Measurements from ENCODE around the gene SLC22A23.

Gene SLC22A23

DNA sequence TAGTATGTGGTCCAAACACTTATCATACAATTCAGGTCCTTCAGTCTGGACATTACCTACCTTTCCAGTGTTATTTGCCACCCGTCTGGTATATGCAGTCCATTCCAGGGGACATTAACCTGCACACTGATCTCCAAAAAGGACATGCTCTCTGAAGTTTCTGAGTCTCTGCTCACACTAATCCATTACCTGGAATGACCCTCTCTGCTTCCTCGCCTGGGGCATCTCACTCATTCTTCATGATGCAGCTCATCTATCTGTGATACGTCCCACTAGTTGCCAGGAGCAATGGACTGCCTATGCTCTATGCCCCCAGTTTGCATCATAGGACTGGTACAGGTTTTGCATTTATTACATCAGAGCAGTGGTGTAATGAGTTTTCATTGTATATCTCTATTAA lies 223.5 kb downstream of the SLC22A23 start:
- no peak overlapping the region for H3K4me3 ChIP-seq (ENCODE audit: low read length)
- DNase-seq (ENCODE audit: low read depth): no peak
- TF ChIP-seq, protein P1, sequence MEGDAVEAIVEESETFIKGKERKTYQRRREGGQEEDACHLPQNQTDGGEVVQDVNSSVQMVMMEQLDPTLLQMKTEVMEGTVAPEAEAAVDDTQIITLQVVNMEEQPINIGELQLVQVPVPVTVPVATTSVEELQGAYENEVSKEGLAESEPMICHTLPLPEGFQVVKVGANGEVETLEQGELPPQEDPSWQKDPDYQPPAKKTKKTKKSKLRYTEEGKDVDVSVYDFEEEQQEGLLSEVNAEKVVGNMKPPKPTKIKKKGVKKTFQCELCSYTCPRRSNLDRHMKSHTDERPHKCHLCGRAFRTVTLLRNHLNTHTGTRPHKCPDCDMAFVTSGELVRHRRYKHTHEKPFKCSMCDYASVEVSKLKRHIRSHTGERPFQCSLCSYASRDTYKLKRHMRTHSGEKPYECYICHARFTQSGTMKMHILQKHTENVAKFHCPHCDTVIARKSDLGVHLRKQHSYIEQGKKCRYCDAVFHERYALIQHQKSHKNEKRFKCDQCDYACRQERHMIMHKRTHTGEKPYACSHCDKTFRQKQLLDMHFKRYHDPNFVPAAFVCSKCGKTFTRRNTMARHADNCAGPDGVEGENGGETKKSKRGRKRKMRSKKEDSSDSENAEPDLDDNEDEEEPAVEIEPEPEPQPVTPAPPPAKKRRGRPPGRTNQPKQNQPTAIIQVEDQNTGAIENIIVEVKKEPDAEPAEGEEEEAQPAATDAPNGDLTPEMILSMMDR (conservative IDR thresholded peaks at IDR 0.05; ENCODE audit: low read depth, low read length): no peak

DNA sequence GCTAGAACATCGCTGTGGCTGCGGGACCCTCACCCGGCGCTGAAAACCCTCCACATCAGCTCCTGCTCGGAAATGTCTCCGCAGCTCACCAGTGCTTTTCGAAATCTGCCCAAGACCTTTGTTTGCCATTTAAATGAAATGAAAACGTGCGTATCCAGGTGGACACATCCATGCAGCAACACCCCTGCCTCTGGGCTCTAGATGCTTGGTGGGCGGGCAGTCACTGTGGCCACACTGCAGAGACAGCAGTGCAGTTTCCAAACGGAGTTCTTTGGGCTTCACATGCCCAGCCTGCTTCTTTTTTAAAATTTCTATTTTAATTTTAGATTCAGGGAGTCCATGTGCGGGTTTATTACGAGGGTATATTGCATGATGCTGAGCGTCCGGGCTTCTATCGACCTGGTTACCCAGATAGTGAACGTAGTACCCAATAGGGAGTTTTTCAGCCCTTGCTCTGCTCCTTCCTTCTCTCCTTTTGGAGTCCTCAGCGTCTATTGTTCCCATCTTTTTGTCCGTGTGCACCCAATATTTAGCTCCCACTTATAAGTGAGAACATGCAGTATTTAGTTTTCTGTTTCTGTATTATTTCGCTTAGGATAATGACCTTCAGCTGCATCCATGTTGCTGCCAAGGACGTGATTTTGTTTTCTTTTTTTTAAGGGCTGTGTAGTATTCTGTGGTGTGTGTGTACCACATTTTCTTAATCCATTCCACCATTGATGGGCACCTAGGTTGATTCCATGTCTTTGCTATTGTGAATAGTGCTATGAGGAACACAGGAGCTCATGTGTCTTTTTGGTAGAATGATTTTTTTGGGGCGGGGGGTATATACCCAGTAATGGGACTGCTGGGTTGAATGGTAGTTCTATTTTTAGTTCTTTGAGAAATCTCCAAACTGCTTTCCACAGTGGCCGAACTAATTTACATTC lies 224.6 kb downstream of the SLC22A23 start:
- TF ChIP-seq, protein P1 (conservative IDR thresholded peaks at IDR 0.05; ENCODE audit: low read depth, low read length): no peak
- DNase-seq (ENCODE audit: low read depth): no peak
- peak overlapping the region; percentile 78 for H3K4me3 ChIP-seq (ENCODE audit: low read length)

DNA sequence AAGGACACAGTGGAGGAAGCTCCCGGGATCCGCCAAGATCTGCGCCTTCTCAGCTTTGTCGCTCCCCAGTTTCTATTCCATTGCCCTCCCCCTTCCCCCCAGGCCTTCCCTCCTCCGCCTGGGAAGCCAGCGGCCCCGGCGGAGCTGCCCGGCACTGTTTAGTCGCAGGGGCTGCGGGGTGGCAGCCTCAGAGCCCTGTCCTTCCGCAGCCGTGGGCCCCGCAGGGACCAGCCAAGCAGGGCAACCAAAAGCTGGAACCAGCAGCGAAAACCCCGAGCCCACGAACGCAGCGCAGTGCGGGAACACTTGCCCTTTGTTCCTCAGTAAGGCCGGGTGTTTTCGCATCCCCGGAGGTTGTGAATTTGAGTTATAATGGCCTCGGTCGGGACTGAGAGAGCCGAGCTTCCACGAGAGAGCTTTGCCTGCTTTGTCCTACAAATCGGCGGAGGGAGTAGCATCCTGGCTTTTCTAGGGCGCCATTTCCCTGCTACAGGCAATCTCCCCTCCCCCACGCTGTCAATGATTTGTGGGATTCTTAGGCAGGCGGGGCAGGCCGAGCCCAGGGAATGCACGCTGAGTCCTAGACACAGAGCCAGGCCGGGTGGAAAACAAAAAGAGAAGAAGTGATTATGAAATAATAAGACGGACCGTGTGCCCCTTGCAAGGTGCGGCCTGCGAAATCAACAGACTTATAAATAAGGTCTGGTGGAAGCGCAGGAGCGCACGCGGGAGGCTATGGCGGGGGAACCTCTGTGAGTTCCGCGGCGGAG lies 225.4 kb downstream of the SLC22A23 start:
- peak; percentile 35 for DNase-seq (ENCODE audit: low read depth)
- H3K4me3 ChIP-seq (ENCODE audit: low read length): peak overlapping the region; percentile 78
- TF ChIP-seq, protein P1 (conservative IDR thresholded peaks at IDR 0.05; ENCODE audit: low read depth, low read length): no peak

DNA sequence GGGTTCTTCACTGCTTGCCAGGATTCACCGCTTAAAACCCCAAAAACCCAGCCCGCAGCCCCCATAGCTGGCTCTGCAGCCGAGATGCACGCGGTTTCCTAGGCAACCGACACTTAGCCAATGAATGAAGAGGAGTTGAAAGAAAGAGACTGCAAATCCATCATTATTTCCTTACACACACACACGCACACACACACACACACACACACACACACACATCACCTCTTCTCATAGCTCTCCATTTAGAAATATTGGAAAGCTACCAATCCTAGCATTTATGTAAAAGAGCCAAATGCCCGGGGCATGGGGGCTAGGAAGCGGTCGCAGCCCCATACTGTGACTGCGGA lies 226.0 kb downstream of the SLC22A23 start:
- no peak for DNase-seq (ENCODE audit: low read depth)
- TF ChIP-seq, protein P1 (conservative IDR thresholded peaks at IDR 0.05; ENCODE audit: low read depth, low read length): no peak
- peak overlapping the region; percentile 78 for H3K4me3 ChIP-seq (ENCODE audit: low read length)

DNA sequence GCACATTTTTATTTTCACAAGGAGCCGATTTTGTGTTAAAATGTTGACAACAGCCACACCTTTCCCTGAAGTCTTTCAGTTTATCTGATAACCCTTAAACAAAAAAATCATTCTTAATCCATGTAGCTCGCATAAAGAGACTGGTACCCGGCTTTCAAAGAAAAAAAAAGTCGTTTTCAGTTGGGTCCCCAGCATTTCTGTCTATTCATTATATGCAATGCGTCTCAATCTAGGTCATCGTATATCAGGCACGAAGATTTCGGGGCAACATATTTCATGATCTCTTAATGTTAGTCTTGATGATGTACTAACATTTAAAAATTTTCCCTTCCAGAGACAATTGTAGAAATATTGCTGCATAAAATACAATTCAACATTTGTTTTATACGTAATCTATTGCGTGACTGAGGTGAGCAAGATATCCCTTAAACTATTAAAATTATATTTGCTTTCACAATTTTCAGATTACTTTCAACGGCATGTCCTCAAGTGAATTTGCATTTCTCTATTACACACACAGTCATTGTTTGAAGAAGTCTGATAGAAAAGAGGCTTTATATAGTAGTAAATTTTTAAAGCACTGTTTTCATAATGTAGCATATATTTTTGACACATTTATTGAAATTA lies 226.5 kb downstream of the SLC22A23 start:
- TF ChIP-seq, protein P1 (conservative IDR thresholded peaks at IDR 0.05; ENCODE audit: low read depth, low read length): no peak
- no peak overlapping the region for H3K4me3 ChIP-seq (ENCODE audit: low read length)
- no peak for DNase-seq (ENCODE audit: low read depth)

DNA sequence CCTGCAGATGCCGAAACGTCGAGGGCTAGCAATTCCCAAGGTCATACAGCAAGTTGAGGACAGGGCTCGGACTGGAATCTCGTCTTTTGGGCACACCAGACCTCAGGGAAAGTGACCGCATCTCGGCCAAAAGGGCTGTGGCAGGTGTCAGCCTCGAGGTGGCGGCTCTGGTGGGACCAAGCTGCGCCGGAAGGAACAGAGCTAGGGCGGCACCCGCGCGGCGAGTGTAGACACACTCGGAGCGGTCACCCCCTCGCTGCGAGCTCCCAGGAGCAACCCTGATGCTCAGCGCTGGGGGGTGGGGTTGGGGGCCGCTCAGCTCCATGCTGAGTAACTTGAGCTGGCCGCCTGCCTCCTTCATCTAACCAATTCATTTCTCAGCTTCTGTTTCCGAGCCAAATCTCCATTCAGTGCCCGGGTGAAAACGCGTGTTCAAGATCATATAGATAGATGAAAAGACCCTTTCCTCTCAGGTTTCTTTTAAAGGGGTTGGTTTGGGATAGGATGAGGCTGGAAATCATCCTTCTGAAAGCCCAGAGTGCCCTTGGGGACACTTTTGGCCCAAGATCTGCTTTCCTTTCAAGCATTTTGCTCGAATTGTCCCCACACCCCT lies 227.2 kb downstream of the SLC22A23 start:
- peak overlapping the region; percentile 10 for H3K4me3 ChIP-seq (ENCODE audit: low read length)
- TF ChIP-seq, protein P1 (conservative IDR thresholded peaks at IDR 0.05; ENCODE audit: low read depth, low read length): peak; percentile 6
- DNase-seq (ENCODE audit: low read depth): no peak

Data from retinal pigment epithelial cell (primary cell).